Skin of body (tissue), 2 donors: ENCODE measurements around the gene C4BPA. TPM values are rescaled to one million over a fixed set of nuclear protein-coding genes. Genes with fewer than 3 reads are reported as not detected.

Experiments used
- DNase-seq: peaks from one replicate; lab custom pipeline; 2025; lab: John Stamatoyannopoulos, UW
- total RNA-seq: library from RNA; depleted of rRNA; stranded (reverse); fragments of >200 nt; gene quantifications from one replicate; pipeline ENCODE4 v1.2.3, GENCODE V29; 2014

C4BPA gene
- total RNA-seq, 1 donor from 2014 or later: 0.39 TPM

DNA sequence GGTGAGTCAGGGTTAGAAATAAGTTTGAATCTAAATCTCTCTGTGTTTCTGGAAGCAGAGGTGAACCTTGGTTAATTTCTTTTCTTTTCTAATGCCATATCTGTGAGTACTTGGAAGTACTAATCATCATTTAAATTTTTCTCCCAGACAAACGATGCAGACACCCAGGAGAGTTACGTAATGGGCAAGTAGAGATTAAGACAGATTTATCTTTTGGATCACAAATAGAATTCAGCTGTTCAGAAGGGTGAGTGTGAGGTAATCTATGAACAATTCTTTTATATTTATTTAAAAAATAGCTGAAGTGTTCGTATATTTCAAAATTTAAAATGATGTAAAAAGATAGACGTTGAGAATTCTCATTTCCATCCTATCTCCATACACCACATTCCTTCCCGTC, 11.2 kb downstream of the C4BPA start:
- DNase-seq: no peak

GRCh38 chr1:207124389-207124788, 20.4 kb downstream of the C4BPA start:
- DNase-seq: no peak

DNA sequence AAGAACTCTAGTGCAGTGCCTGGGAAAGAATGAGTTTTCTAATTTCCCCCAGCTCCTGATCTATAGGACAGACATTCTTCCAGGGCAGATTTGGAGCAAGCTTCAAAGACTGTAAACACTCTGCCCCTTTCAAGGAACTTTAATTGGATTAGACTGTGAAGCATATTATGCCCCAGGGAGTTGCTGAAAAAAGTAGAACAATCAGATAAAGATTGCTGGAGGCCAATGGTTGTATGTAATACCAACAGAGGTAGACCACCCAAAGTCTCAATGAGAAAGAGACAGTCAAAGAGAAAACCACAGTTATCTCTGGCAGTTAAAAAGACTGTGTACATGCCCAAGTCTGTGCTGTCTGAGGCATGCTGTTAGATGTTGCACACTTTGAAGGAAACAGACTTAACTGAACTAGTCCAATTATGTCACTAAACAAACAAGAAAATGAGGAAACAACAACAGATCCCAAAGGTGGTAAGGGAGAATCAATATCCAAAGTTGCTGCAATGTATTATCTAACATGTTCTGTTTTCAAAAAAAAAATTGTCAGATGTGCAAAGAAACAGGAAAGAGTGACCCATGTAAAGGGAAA, 24.4 kb downstream of the C4BPA start:
- DNase-seq: no peak

- no peak for DNase-seq
Measured at GRCh38 chr1:207129053-207129452, 25.0 kb downstream of the C4BPA start.

DNA sequence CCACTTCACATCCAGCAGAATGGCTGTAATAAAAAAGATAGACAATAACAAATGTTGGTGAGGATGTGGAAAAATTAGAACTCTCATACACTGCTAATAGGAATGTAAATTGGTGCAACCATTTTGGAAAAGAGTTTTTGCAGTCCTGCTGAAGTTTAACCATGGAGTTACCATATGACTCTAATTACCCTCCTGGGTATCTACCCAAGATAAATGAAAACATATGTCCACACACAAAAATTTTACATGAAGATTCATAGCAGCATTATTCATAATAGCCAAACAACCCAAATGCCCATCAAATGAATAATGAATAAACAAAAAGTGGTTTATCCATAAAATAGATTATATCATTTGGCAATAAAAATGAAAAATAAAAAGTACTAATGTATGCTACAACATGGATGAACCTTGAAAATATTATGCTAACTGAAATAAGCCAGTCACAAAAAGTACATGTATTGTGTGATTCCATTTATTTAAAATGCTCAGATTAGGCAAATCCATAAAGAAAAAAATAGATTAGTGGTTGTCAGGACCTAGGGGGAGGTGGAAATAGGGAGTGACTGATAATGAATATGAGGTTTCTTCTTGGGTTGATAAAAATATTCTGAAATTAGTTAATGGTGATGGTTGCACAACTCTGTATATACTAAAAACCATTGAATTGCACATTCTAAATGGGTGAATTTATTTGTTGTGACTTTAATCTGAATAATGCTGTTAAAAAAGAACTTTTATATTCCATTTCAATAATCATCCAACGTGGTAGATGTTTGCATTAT, 26.4 kb downstream of the C4BPA start:
- DNase-seq: no peak

DNA sequence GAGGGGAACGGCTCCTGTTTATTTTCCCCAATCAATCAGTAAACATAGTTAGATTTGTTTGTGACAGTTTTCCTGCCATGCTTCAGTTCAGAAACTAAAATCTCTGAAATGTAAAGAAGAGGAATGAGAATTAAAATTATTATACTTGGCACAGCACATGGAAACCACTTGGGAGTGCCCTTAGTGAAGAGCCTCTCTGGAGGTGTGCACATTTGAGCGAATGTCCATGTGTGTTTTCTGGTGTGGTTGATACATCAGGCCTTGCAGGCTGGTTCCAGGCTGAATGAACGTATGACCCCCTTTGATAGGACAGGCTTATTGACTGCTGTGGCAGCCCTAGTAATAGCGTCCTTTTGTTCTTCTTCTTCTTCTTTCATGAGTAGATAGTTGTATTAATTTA, 27.1 kb downstream of the C4BPA start:
- no peak for DNase-seq

- DNase-seq: no peak
Measured at GRCh38 chr1:207134581-207134980, 30.5 kb downstream of the C4BPA start.

GRCh38 chr1:207139616-207140015, 35.6 kb downstream of the C4BPA start:
- DNase-seq: no peak

- no peak for DNase-seq
Measured at GRCh38 chr1:207140536-207140935, 36.5 kb downstream of the C4BPA start.

DNA sequence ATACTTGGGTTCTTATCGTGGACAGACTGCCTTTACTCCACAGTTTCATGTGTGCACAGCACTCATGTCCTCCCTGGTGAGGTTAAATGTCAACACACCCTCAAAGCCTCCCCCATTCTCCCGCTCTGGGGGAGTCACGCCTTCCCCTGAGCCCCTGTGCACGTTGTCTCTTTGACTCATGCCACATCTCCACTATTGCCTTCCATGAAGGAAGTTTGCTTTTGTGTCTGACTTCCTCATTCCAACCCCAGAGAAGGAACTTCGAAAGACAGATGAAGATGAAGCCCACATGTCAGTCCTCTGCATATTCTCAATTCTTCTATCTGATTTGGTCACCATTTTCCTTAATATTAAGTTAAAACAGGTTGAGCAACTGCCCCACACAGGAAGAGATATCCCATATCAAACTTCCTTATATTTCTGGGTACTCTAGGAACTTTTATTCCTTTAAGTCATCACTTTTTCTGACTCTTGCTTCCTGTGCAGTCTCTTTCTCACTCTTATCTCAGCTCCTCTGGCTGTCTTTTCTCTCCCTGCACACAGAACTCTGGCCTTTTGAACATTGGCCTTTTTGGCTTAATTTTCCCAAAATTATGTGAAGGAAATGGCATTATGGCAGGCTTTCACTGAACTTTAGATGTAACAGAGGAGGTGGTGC, 41.5 kb downstream of the C4BPA start:
- DNase-seq: no peak

- DNase-seq: no peak
Measured at GRCh38 chr1:207151920-207152319, 47.9 kb downstream of the C4BPA start.

DNA sequence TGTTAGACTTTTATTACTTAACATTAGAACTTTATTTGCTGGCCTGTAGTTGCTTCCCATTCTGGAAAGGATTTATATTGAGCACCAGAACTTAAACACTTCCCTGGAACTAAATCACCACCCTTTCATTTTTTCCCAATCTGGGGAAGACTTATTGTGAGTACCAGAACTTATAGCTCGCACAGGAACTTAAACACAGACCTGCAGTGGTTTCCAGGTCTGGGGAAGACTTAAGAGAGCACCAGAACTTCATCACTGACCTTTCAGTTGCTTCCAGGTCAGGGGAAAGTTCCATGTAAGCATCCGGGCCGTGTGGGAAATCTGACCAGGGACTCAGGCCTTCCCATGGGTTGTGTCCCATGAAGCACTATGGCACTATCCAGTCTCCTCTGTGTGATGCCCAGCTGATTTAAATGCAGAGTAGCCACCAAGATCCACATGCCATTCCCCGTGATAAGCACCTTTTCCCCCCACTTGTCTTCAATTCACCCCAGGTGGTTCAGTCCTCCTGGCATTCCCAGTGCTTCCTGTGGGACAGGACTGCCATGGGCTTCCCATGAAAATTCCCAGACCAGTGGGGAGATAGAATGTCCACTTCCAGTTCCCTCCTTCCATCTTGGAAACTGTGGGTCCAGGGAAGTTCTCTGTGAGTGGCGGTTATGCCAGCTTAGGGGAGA, 48.9 kb downstream of the C4BPA start:
- no peak for DNase-seq

GRCh38 chr1:207155028-207155427, 51.0 kb downstream of the C4BPA start:
- DNase-seq: no peak

DNA sequence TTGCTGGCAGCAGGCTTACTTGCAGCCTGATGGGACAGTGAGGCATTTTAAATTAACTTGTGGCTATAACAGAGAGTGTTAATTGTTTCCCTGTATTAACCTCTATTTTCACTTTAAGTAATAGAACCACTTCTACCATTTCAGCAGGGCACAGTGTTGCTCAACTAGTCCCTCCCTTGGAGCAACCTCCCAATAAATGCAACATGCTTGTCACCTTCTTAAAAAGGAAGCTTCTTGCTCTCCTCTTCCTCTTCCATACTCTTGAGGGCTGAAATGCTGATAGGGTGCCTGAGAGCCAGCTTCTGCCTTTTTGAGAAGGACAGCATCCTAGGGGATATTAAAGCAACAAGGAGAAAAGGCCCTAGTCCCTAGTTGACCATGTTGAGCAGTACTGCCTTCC, 52.1 kb downstream of the C4BPA start:
- DNase-seq: no peak

DNA sequence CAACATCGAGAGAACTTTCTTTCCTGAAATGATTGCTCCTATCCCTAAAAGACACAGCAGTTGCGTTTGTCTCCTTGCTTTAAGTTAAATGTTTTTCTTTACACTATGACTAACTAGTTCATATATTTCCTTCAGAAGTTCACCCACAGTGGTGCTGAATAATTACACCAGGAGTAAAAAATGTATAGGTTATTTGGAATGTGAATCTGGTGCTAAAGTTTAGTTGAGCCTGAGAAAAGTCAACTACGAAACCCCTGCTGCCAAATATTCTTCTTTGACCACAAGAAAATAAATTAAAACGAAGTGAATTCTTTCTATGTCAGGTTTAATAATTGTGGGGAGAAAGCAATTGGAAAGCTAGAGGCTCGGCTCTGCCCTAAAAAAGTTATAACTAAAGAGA, 52.8 kb downstream of the C4BPA start:
- DNase-seq: no peak

GRCh38 chr1:207164086-207164485, 60.1 kb downstream of the C4BPA start:
- no peak for DNase-seq

DNA sequence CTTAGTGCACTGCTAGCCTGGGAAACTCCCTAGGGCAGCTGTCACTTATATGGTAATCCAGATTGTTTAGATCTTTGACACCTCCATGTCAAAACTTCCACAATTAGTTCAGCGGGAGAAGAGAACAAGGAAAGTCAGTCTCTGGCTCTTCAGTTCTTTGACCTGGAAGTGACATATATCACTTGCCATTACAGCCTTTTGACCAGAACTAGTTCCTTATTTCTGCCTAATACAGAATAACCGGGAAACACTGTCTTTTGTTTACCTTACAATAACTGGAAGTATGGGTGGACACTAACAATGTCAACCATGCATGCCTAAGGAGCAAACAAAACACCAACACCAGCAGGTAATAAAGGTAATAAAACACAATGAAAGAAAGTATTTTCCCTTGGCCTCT, 68.3 kb downstream of the C4BPA start:
- DNase-seq: no peak

DNA sequence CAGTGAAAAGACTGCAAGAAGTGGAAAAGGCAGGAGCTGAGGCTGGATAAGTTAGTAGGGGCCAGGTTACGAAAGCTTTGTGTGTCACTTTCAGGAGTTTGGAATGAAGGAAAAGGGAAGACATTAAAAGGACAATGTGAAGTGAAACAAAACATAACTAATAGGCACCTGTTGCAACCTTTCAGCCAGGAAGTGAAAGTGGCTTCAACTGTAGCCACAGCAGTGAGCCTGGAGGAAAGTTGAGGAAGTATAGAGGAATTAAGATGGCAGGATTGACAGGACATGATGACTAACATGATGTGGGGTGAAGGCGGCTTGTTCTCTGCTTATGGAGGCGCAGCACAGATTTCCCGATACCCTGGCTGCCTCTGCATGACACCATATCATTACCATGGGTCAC, 68.9 kb downstream of the C4BPA start:
- no peak for DNase-seq

- no peak for DNase-seq
Measured at GRCh38 chr1:207173396-207173795, 69.4 kb downstream of the C4BPA start.

- DNase-seq: no peak
Measured at GRCh38 chr1:207174913-207175312, 70.9 kb downstream of the C4BPA start.

DNA sequence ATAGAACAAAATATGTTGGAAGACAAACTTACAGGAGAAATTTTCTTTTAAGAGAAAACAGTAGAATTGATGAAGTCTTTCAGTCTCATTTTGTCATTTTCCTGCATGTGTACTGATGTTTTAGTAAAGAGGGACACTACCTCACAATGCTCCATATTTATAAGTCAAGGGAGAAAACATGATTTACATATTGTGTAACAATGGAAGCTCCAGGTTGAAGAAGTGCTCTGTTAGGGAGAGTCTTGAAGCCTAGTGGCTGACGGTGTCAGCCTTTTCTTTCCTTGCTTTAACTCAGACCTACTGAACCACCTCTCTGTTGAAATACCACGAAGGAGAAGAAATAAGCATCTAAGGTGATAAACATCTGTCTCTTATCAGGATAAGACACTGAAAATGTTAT, 75.0 kb downstream of the C4BPA start:
- no peak for DNase-seq

DNA sequence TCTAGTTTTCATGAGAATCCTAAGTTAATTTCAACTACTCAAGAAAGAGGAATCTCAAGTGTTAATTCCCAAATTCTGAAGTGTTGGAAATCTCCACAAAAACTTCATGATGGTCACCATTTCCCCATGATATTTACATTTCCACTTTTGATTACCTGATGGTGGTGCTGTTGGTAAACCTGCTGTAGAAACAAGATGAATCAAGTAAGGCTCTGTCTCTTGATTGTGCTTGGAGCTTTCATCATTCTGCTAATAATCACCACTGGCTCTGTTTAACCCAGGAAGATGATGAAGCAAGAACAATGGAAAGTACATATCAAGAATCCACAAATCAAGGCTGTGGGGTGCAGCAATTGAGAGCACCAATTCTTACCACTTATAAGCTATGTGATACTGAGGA, 77.8 kb downstream of the C4BPA start:
- DNase-seq: no peak
